Fibroblast of the aortic adventitia (primary cell): Measurements from ENCODE around the gene NUP160. TPM values are rescaled to one million over a fixed set of nuclear protein-coding genes. Genes with fewer than 3 reads are reported as not detected.
A peak's percentile ranks its signal among the peaks of the same experiment; 100 is the strongest.
"Not testable (repeated sequence)": the region's sequence is repeated elsewhere in the genome, so short reads cannot be mapped to it uniquely, and the experiment has no call there.

Experiments
- DNase-seq: peaks from one replicate; pipeline ENCODE4 v3.0.0-alpha.2; 2010; ENCODE audit warnings: low read depth
- H3K4me3 ChIP-seq: 2 replicates; pipeline ENCODE4 v1.5.1; 2011; ENCODE audit warnings: low read depth, mild to moderate bottlenecking, control low read depth, low read length, moderate library complexity
- total RNA-seq: library from RNA; depleted of rRNA; stranded (reverse); fragments of >200 nt; gene quantifications from 2 replicates; pipeline ENCODE4 v1.2.3, GENCODE V29; 2012; ENCODE audit warnings: low replicate concordance
- TF ChIP-seq, protein P1 (sequence below): IDR thresholded peaks from 2 replicates; pipeline ENCODE4 v1.5.1; 2011; ENCODE audit warnings: mild to moderate bottlenecking, low read length, control low read depth, inconsistent platforms; ENCODE audit not compliant: insufficient read depth

Gene NUP160
- total RNA-seq, 1 donor: 41.5 TPM

DNA sequence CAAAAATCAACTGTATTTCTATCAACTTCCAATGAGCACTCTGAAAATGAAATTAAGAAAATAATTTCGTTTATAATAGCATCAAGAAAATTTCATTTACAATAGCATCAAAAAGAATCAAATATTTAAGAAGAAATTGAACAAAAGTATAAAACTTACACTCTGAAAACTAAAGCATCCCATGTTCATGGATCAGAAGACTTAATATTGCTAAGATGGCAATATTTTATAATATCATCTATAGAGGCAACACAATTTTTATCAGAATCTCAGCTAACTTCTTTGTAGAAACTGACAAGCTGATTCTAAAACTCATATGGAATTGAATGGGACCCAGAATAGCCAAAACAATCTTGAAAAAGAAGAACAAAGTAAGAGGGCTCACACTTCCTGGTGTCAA lies 19.9 kb downstream of the NUP160 start:
- H3K4me3 ChIP-seq: no peak overlapping the region
- no peak for DNase-seq
- TF ChIP-seq, protein P1, sequence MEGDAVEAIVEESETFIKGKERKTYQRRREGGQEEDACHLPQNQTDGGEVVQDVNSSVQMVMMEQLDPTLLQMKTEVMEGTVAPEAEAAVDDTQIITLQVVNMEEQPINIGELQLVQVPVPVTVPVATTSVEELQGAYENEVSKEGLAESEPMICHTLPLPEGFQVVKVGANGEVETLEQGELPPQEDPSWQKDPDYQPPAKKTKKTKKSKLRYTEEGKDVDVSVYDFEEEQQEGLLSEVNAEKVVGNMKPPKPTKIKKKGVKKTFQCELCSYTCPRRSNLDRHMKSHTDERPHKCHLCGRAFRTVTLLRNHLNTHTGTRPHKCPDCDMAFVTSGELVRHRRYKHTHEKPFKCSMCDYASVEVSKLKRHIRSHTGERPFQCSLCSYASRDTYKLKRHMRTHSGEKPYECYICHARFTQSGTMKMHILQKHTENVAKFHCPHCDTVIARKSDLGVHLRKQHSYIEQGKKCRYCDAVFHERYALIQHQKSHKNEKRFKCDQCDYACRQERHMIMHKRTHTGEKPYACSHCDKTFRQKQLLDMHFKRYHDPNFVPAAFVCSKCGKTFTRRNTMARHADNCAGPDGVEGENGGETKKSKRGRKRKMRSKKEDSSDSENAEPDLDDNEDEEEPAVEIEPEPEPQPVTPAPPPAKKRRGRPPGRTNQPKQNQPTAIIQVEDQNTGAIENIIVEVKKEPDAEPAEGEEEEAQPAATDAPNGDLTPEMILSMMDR: no peak

DNA sequence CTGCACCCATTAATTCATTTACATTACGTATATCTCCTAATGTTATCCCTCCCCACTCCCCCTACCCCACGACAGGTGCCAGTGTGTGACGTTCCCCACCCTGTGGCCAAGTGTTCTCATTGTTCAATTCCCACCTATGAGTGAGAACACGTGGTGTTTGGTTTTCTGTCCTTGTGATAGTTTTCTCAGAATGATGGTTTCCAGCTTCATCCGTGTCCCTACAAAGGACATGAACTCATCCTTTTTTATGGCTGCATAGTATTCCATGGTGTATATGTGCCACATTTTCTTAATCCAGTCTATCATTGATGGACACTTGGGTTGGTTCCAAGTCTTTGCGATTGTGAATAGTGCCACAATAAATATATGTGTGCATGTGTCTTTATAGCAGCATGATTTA lies 25.5 kb downstream of the NUP160 start:
- H3K4me3 ChIP-seq, DNase-seq: not testable (repeated sequence)

DNA sequence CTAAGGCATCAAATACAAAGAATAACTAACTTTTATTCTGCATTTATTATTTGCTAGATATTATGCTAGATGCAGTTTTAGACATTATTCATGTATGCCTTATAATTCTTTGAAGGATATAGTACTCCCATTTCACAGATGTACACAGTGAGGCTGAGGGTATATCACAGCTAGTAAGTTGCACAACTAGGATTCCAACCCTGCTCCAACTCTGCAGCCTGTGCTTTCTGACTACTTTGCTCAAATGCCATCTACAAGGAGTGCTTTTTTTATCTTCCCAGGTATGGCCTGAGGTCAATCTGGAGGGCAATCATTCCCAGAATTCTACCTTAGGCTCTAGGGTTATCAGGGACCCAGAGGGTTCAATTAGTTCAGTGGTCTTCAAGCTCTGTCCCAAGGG lies 28.4 kb downstream of the NUP160 start:
- TF ChIP-seq, protein P1: no peak
- no peak overlapping the region for H3K4me3 ChIP-seq
- DNase-seq: no peak

DNA sequence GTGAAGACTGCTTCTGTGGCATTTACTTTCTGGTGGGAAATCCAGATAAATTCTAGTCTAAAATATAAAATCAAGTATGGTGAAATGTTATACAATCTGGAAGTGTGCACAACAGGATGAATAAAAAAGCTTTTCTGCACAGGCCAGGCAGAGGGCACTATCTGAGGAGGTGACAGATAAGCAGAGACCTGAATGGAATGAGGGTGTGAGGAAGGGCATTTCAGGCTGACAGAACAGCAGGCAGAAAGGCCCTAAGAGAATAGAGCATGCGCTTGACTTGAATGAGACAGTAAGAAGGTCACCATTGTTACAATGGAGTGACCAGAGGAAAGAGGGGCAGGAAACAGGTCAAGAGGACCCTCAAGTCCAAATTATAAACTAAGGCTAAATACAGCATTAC lies 47.4 kb downstream of the NUP160 start:
- TF ChIP-seq, protein P1: no peak
- DNase-seq: no peak
- H3K4me3 ChIP-seq: no peak overlapping the region

DNA sequence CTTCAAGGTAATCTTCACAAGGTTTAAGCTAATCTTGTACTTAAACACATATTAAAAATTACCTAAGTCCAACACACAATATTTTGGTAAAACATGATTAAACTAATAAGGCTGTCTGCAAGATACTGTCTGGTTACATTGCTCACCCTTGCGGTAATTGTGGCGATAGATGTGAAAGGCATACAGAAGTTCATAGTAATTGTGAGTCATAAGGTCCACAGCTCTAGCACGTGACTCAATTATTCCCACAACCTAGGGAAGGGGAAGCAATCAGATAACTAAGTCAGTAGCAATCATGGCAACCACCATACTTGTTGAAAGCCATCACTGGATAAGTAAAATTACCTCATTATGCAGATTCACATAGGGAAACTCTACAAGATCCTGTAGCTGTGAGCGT lies 50.5 kb downstream of the NUP160 start:
- TF ChIP-seq, protein P1: no peak
- DNase-seq: peak; percentile 19
- H3K4me3 ChIP-seq: no peak overlapping the region

DNA sequence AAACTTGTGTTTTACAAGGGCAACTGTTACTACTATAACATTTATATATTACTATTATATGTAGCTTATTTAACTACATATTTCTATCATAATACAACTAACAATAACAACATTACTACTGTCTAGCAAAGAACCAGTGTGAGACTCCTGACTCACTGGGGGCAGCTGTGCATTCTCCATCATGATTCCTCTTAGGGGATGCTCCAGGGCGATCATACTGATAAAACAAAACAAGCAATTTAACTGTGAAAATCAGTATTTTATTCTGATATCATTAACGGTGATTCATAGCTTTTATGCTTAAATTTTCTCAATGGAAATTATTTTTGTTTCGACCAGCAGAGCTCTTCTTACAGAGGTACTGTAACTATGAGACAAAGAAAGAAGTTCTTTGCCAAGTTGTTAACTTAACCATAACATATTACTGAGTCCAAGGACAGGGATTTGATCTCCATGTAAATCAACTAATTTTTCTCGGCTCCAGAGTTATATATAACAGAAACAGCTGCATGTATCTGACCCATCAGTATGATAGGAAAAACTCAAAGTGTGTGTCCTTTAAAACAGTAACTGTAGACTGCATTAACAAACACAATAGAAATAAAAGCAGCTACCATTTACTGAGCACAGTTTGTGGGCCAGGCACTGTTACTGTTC lies 56.2 kb downstream of the NUP160 start:
- TF ChIP-seq, protein P1: no peak
- peak; percentile 26 for DNase-seq
- no peak overlapping the region for H3K4me3 ChIP-seq

DNA sequence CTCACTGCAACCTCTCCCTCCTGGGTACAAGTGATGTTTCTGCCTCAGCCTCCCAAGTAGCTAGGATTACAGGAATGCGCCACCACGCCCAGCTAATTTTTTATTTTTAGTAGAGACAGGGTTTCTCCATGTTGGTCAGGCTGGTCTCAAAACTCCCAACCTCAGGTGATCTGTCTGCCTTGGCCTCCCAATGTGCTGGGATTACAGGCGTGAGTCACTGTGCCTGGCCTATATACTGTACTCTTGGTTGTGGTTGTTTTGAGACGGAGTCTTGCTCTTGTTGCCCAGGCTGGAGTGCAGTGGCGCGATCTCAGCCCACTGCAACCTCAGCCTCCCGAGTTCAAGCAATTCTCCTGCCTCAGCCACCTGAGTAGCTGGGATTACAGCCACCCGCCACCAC lies 58.1 kb downstream of the NUP160 start:
- H3K4me3 ChIP-seq, DNase-seq: not testable (repeated sequence)

DNA sequence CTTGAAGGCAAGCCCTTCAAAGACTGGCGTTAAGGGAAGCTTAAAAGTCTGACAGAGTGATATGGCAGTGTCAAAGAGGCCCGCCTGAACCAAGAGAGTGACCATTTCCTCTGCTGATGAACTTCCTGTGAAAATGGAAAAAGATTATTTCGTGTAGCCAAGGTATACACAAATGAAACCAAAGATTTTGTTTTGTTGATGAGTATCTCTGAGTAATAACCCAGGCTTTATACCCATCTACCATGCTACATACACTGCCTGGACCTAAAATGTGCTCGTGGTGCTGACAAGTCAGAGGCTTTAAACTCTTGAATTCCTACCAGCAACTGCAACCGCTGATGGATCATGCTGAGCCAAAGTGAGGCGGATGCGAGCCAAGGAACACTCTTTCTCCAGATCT lies 60.0 kb downstream of the NUP160 start:
- TF ChIP-seq, protein P1: no peak
- DNase-seq: peak; percentile 27
- H3K4me3 ChIP-seq: no peak overlapping the region
